Psoas muscle (tissue), 8 donors: ENCODE measurements around the gene CHD8. TPM values are rescaled to one million over a fixed set of nuclear protein-coding genes. Genes with fewer than 3 reads are reported as not detected.
A peak's percentile ranks its signal among the peaks of the same experiment; 100 is the strongest.

ENCODE experiments used
- ATAC-seq, 4 donors: fragments of 200-7000 bp; cut with Tn5 transposase; one replicate each; pipeline ENCODE4 v1.9.1; 2020; ENCODE audit warnings: moderate library complexity in 3 of 4, mild to moderate bottlenecking in 2 of 4
- DNase-seq, 2 donors: peaks; one replicate each; pipeline ENCODE4 v3.0.0-alpha.2; 2020
- H3K27ac ChIP-seq: fragments of 200-600 bp; one replicate; pipeline ENCODE4 v1.8.0; 2022
- H3K27me3 ChIP-seq, 3 donors: fragments of 200-600 bp in 1 of 3; one replicate each; pipeline versions ENCODE4 v1.6.1 to v1.8.0; 2013 to 2022; ENCODE audit warnings: low read length in 2 of 3, mild to moderate bottlenecking in 2 of 3, moderate library complexity in 1 of 3; ENCODE audit not compliant: insufficient read depth in 3 of 3
- H3K36me3 ChIP-seq, 2 donors: fragments of 200-600 bp in 1 of 2; one replicate each; pipeline versions ENCODE4 v1.6.1 to v1.8.0; 2013 to 2022; ENCODE audit warnings: low read depth in 1 of 2, mild to moderate bottlenecking in 1 of 2, moderate library complexity in 1 of 2; ENCODE audit not compliant: insufficient read depth in 1 of 2
- H3K4me1 ChIP-seq: fragments of 200-600 bp; one replicate; pipeline ENCODE4 v1.8.0; 2022
- H3K4me3 ChIP-seq: fragments of 200-600 bp; one replicate; pipeline ENCODE4 v1.8.0; 2022; ENCODE audit warnings: mild to moderate bottlenecking
- H3K9me3 ChIP-seq: fragments of 200-600 bp; one replicate; pipeline ENCODE4 v1.8.0; 2022
- WGBS, 3 donors: extraction: QIAGEN DNeasy Blood & Tissue Kit; methylation state at CpG; one replicate each; pipeline versions ENCODE4 v1.1.6 to v1.1.7; 2013; 5-methylcytosine and 5-hydroxymethylcytosine counted together
- intact Hi-C, 2 donors: fragments of 100-400 bp; cut with DNase I; formaldehyde crosslinking; loops; one replicate each; pipeline versions ENCODE4 v1.11.0 to v1.14.2; 2022
- polyA plus RNA-seq, 3 donors: library from polyadenylated mRNA; stranded (reverse); fragments of 200-250 nt; gene quantifications; one replicate each; pipeline ENCODE4 v1.2.3, GENCODE V29; 2013
- total RNA-seq, 4 donors: library from RNA; stranded (reverse); fragmentation: NEBNext Ultra II Directional in 2 of 4; extraction: Animal tissue kit (Norgen Biotek cat#: 25700) in 2 of 4; gene quantifications; one replicate each; pipeline versions ENCODE4 v1.2.1 to v1.2.4, GENCODE V29; 2021 to 2023
- TF ChIP-seq, protein P1 (sequence below): fragments of 200-600 bp; IDR thresholded peaks from one replicate; pipeline ENCODE4 v1.8.0; 2022; ENCODE audit warnings: antibody characterized with exemption
- donor health status: healthy with polysubstance abuse.
- donor health status: DM: no; HTN: no; CAD: no; lungs with moderate emphysema.
- donor health status: Bipolar disorder and iron deficiency.
- donor health status: healthy.
- donor health status: DM: yes; HTN: yes; CAD: no.
- donor health status: DM: no; HTN: no; CAD: no.
- donor health status: DM: no; HTN: no; CAD: no.
- donor health status: DM: yes; HTN: yes; CAD: no.

CHD8 gene
- total and polyA plus RNA-seq, 7 donors = 11.5 to 40.1 (median 27.1) TPM

DNA sequence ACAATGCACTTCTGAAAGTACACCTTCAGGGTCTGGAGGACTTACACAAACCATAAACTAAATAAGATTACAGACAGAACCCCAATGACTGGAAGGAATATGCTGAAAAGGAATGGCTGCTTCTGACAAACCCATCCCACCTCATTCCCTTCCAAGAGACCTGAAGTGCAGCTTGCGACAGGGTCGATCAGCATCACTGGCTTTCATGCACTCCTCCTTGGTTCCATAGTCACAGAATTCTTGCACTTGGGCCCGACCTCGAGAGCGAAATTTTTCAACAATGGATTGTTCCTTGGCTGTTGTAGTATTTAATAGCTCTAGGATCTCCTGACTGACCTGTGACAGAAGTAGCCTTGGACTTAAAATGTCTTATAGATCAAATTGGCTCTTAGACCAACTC lies 45.6 kb upstream of the CHD8 start:
- 89 to 93% (median 90%) methylated on average over 5 of the region's 5 CpGs for WGBS, 3 donors
- Histone ChIP-seq H3K4me1 (no peaks in the 10 kb centered on the region), H3K27ac (no peak overlapping the region), H3K27me3 (no peaks in the 10 kb centered on the region), H3K36me3 (peaks cover 24 to 75% of the 10 kb centered on the region in 2 donors), H3K4me3 (no peak overlapping the region), H3K9me3 (no peaks in the 10 kb centered on the region)
- TF ChIP-seq, protein P1, sequence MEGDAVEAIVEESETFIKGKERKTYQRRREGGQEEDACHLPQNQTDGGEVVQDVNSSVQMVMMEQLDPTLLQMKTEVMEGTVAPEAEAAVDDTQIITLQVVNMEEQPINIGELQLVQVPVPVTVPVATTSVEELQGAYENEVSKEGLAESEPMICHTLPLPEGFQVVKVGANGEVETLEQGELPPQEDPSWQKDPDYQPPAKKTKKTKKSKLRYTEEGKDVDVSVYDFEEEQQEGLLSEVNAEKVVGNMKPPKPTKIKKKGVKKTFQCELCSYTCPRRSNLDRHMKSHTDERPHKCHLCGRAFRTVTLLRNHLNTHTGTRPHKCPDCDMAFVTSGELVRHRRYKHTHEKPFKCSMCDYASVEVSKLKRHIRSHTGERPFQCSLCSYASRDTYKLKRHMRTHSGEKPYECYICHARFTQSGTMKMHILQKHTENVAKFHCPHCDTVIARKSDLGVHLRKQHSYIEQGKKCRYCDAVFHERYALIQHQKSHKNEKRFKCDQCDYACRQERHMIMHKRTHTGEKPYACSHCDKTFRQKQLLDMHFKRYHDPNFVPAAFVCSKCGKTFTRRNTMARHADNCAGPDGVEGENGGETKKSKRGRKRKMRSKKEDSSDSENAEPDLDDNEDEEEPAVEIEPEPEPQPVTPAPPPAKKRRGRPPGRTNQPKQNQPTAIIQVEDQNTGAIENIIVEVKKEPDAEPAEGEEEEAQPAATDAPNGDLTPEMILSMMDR = no peak
- intact Hi-C loops = no loop called here
- DNase-seq (no peak), ATAC-seq (no peak)

DNA sequence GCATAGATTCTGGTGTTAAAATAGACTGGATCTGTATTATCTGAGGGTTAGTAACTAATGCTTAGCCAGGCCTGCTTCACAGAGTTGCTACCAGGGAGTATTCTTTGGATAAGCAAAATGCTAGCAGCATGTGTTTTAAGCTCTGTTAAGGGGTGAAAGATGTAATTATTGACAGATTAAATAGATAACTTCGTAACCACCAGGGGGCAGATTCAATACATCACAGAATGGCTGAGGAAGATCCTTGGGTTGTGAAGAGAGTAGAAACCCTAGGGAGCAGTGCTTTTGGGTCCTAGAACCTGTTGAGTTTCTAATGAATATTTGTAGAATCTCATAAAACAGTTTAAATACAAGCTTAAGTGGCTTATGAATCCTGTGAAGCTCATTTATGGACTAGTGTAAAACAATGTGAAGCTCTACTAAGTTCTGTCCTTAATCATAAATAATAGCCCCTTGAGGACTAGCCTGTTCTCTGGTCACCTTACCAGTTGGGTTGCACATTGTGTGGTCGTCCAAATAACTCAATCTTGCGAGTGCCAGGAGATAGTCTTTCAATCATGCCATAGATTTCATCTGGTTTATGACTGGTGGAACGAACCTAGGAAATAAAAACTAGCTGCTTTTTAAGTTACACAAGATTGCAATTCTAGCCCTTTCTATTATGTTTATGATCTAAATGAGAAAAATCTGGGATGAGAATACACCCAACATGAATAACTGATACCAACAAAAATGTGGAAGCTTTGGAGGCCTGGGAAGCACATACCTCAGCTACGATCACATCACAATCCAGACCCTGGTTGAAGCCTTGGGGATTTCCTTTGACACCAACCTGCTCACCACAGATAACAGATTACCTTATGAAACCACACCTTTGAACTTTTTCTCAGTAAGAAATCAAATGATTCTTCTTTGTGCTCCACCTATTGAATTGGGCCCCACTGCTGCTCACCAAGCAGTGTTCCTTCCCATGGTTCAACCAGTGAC lies 42.9 kb upstream of the CHD8 start:
- H3K4me1 ChIP-seq = no peaks in the 10 kb centered on the region
- no peaks in the 10 kb centered on the region for H3K9me3 ChIP-seq
- H3K27me3 ChIP-seq = no peaks in the 10 kb centered on the region
- TF ChIP-seq, protein P1 = peak; percentile 44
- H3K4me3 ChIP-seq = no peak overlapping the region
- 49 to 65% (median 61%) methylated on average over 5 of the region's 5 CpGs for WGBS, 3 donors
- DNase-seq = no peak
- peak in 1 of 4 donors; percentile 45 for ATAC-seq
- peaks cover 33 to 100% of the 10 kb centered on the region in 2 donors for H3K36me3 ChIP-seq
- no peak overlapping the region for H3K27ac ChIP-seq
- intact Hi-C loops = loop anchor here in 1 of 2 donors (5.0 kb wide), 1 partner anchor 58 kb away; no protein-coding TSS in a partner anchor

DNA sequence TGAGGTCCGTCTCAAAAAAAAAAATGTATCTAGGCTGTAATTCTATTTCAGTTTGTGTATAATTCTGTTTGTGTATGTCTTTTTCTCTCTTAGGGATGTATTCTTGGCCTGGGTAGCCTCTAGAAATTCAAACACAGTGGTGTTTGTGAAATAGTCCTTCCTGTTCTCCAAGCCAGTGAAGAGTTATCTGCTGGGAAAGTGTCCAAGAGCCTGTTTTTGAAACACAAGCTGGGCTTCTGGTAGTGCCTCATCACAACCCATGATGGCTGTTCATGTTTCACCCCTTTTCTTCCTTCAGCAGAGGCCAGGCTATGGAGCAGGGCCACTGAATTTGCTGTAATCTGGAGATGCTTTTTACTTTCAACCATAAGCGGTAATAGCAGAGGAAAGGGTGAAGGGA lies 40.5 kb upstream of the CHD8 start:
- Histone ChIP-seq H3K4me3 (no peak overlapping the region), H3K36me3 (peaks cover 28 to 100% of the 10 kb centered on the region in 2 donors), H3K9me3 (no peaks in the 10 kb centered on the region), H3K4me1 (no peaks in the 10 kb centered on the region), H3K27me3 (no peaks in the 10 kb centered on the region), H3K27ac (no peak overlapping the region)
- intact Hi-C loops = loop anchor here in 1 of 2 donors (5.0 kb wide), 1 partner anchor 61 kb away; no protein-coding TSS in a partner anchor
- WGBS, 3 donors = 78 to 87% (median 86%) methylated on average over 2 of the region's 2 CpGs
- TF ChIP-seq, protein P1 = no peak
- no peak for DNase-seq
- peak in 2 of 4 donors; percentile 39 to 53 for ATAC-seq

DNA sequence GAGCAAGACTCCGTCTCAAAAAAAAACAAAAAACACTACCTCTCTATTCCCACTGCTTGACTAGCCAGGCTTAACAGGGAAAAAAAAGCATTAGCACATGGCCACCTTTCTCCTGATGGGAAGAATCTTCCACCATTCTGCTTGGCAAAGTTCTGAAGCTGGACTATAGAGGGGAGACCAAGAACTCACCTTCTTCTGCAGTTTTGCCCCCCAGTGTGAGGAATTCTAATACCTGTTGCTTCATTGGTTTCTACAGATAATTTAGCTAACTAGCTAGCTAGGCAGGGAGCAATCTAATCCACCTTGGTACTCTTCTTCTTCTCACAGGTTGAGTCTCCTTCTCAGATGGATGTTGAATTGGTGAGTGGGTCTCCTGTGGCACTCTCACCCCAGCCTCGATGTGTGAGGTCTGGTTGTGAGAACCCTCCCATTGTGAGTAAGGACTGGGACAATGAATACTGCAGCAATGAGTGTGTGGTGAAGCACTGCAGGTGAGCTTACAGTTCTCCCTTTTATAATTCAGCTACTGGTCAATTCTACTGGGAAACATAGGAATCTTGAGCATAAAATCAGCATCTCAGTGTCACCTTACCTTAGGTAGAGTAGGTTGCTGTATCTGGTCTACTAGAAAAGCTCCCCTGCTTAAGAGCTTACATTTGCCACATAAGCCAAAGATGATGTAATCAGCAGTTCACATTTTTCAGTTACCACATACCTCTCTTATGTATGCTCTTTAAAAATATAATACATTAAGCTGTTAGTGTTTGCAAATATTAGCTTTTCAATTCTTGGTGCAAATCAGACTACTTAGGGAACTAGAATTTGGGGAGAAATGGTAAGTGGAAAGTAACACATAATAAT lies 39.2 kb upstream of the CHD8 start:
- intact Hi-C loops = loop anchor here in 1 of 2 donors (5.0 kb wide), 1 partner anchor 62 kb away; no protein-coding TSS in a partner anchor
- H3K36me3 ChIP-seq = peaks cover 24 to 100% of the 10 kb centered on the region in 2 donors
- no peaks in the 10 kb centered on the region for H3K27me3 ChIP-seq
- ATAC-seq (no peak), DNase-seq (no peak)
- TF ChIP-seq, protein P1 = no peak
- no peak overlapping the region for H3K4me3 ChIP-seq
- no peaks in the 10 kb centered on the region for H3K9me3 ChIP-seq
- H3K27ac ChIP-seq = no peak overlapping the region
- H3K4me1 ChIP-seq = no peaks in the 10 kb centered on the region
- WGBS, 3 donors = 59 to 94% (median 81%) methylated on average over 2 of the region's 2 CpGs
